Heart left ventricle (tissue), 16 donors: ENCODE measurements around the gene ERMAP. TPM values are rescaled to one million over a fixed set of nuclear protein-coding genes. Genes with fewer than 3 reads are reported as not detected.
A peak's percentile ranks its signal among the peaks of the same experiment; 100 is the strongest.
"Not testable (repeated sequence)": the region's sequence is repeated elsewhere in the genome, so short reads cannot be mapped to it uniquely, and the experiment has no call there.

Experiments used
- ATAC-seq, 4 donors: fragments of 200-7000 bp; cut with Tn5 transposase; one replicate each; pipeline ENCODE4 v1.9.1; 2020 to 2022; ENCODE audit warnings: moderate library complexity in 4 of 4, mild to moderate bottlenecking in 3 of 4, moderate number of reproducible peaks in 1 of 4
- DNase-seq, 5 donors: peaks; one replicate each; pipeline ENCODE4 v3.0.0-alpha.2; 2020
- H3K27ac ChIP-seq, 12 donors: fragments of 200-600 bp; sonication (generic) in 4 of 12; one replicate each; pipeline versions ENCODE4 v1.5.0 to v1.8.0; 2016 to 2022; ENCODE audit warnings: mild to moderate bottlenecking in 2 of 12
- H3K27me3 ChIP-seq, 9 donors: fragments of 200-600 bp; sonication (generic) in 2 of 9; one replicate each; pipeline versions ENCODE4 v1.5.1 to v1.8.0; 2016 to 2022; ENCODE audit warnings: mild to moderate bottlenecking in 3 of 9
- H3K36me3 ChIP-seq, 9 donors: fragments of 200-600 bp; sonication (generic) in 2 of 9; one replicate each; pipeline versions ENCODE4 v1.5.0 to v1.8.0; 2018 to 2022; ENCODE audit warnings: mild to moderate bottlenecking in 2 of 9
- H3K4me1 ChIP-seq, 12 donors: fragments of 200-600 bp; sonication (generic) in 4 of 12; one replicate each; pipeline versions ENCODE4 v1.5.0 to v1.8.0; 2016 to 2022; ENCODE audit warnings: mild to moderate bottlenecking in 3 of 12
- H3K4me3 ChIP-seq, 12 donors: fragments of 200-600 bp; sonication (generic) in 4 of 12; one replicate each; pipeline versions ENCODE4 v1.5.0 to v1.8.0; 2017 to 2022; ENCODE audit warnings: mild to moderate bottlenecking in 9 of 12, moderate library complexity in 4 of 12
- H3K9me3 ChIP-seq, 12 donors: fragments of 200-600 bp; sonication (generic) in 4 of 12; one replicate each; pipeline versions ENCODE4 v1.5.0 to v1.8.0; 2016 to 2022; ENCODE audit warnings: mild to moderate bottlenecking in 1 of 12
- POLR2A ChIP-seq, 2 donors: fragments of 450-650 bp; IDR thresholded peaks; one replicate each; pipeline ENCODE4 v1.6.1; 2017; ENCODE audit warnings: antibody characterized with exemption in 2 of 2, mild to moderate bottlenecking in 2 of 2, moderate library complexity in 2 of 2
- WGBS, 4 donors: extraction: QIAGEN DNeasy Blood & Tissue Kit in 2 of 4; methylation state at CpG; one replicate each; pipeline versions ENCODE4 v1.1.5 to v1.1.7; 2013 to 2018; 5-methylcytosine and 5-hydroxymethylcytosine counted together
- intact Hi-C, 10 donors: fragments of 100-400 bp; cut with DNase I; formaldehyde crosslinking; loops; one replicate each; pipeline versions ENCODE4 v1.11.1 to v1.14.2; 2022
- polyA plus RNA-seq, 2 donors: library from polyadenylated mRNA; stranded (reverse); fragments of 200-250 nt; gene quantifications; one replicate each; pipeline ENCODE4 v1.2.3, GENCODE V29; 2013
- total RNA-seq, 9 donors: library from RNA; depleted of rRNA in 2 of 9; stranded (reverse); fragments of >200 nt in 2 of 9; fragmentation: NEBNext Ultra II Directional in 3 of 9; extraction: Animal tissue kit (Norgen Biotek cat#: 25700) in 3 of 9; gene quantifications; one replicate each; pipeline versions ENCODE4 v1.1.0 to v1.2.4, GENCODE V29; 2016 to 2023
- TF ChIP-seq, protein P1 (sequence below), 12 donors: fragments of 200-600 bp; sonication (generic) in 4 of 12; IDR thresholded peaks; one replicate each; pipeline versions ENCODE4 v1.5.0 to v1.8.0; 2018 to 2022; ENCODE audit warnings: antibody characterized with exemption in 12 of 12, mild to moderate bottlenecking in 5 of 12
- donor health status: ischemic (EF 13 %, LVEDD 7.1; RV severe dilation, severe dysfunction).
- donor health status: healthy with polysubstance abuse.
- donor health status: DM: no; HTN: yes; CAD: no.
- donor health status: DM: no; HTN: no; CAD: no.
- donor health status: ischemic (EF 25% LVEDD 6.9; RV normal size, moderate dysfunction).
- donor health status: ischemic (EF 25% LVEDD 5.7; RV mildly dilated, moderate dysfunction).
- donor health status: healthy.
- donor health status: DM: yes; HTN: yes; CAD: no.
- donor health status: ischemic (EF 35%, LVEDD 5.7; RV mildly dilated, moderate dysfunction).
- donor health status: nonischemic (EF 11% LVEDD 7.7; RV severe dilation, severe dysfunction).
- donor health status: DM: yes; HTN: yes; CAD: no.
- donor health status: PGD.
- donor health status: ischemic (EF 29% LVEDD 5.4; RV normal size, mild dysfunction).
- donor health status: nonischemic (EF 23%, LVEDD 6.1; RV moderate dilation, normal function).

Gene ERMAP
- total and polyA plus RNA-seq, 11 donors: 2.2 to 8.2 (median 4.6) TPM

- no peak for ATAC-seq
- WGBS, 4 donors: 97 to 98% (median 98%) methylated on average over 15 of the region's 15 CpGs
- TF ChIP-seq, protein P1, sequence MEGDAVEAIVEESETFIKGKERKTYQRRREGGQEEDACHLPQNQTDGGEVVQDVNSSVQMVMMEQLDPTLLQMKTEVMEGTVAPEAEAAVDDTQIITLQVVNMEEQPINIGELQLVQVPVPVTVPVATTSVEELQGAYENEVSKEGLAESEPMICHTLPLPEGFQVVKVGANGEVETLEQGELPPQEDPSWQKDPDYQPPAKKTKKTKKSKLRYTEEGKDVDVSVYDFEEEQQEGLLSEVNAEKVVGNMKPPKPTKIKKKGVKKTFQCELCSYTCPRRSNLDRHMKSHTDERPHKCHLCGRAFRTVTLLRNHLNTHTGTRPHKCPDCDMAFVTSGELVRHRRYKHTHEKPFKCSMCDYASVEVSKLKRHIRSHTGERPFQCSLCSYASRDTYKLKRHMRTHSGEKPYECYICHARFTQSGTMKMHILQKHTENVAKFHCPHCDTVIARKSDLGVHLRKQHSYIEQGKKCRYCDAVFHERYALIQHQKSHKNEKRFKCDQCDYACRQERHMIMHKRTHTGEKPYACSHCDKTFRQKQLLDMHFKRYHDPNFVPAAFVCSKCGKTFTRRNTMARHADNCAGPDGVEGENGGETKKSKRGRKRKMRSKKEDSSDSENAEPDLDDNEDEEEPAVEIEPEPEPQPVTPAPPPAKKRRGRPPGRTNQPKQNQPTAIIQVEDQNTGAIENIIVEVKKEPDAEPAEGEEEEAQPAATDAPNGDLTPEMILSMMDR (IDR thresholded peaks at IDR 0.05): no peak
- no peak for TF ChIP-seq POLR2A (IDR thresholded peaks at IDR 0.05)
Observed at GRCh38 chr1:42851420-42851819, 34.5 kb downstream of the ERMAP start.

GRCh38 chr1:42851960-42852607 lies 35.2 kb downstream of the ERMAP start:
- Histone ChIP-seq H3K9me3 (peaks cover 0 to 12% (median 0%) of the 10 kb centered on the region in 12 donors), H3K36me3 (peaks cover 2 to 37% (median 20%) of the 10 kb centered on the region in 9 donors), H3K27me3 (no peaks in the 10 kb centered on the region), H3K4me1 (peaks cover 0 to 19% (median 8%) of the 10 kb centered on the region in 12 donors), H3K27ac (no peak overlapping the region), H3K4me3 (no peak overlapping the region)
- TF ChIP-seq, protein P1 (IDR thresholded peaks at IDR 0.05): no peak
- TF ChIP-seq POLR2A (IDR thresholded peaks at IDR 0.05): no peak
- intact Hi-C loops: loop anchor here in 2 of 10 donors (5.0 to 10.0 kb wide), 2 partner anchors 77 to 595 kb away; no protein-coding TSS in a partner anchor
- no peak for ATAC-seq
- 89 to 95% (median 93%) methylated on average over 2 of the region's 2 CpGs for WGBS, 4 donors
- DNase-seq: no peak

More at GRCh38 chr1:42851420-42851819, 34.5 kb downstream of the ERMAP start:
- intact Hi-C loops: loop anchor here in 2 of 10 donors (5.0 to 10.0 kb wide), 2 partner anchors 77 to 596 kb away; no protein-coding TSS in a partner anchor
- Histone ChIP-seq H3K9me3 (peaks cover 0 to 12% (median 0%) of the 10 kb centered on the region in 12 donors), H3K36me3 (peaks cover 2 to 37% (median 20%) of the 10 kb centered on the region in 9 donors), H3K27me3 (no peaks in the 10 kb centered on the region), H3K4me1 (peaks cover 0 to 20% (median 9%) of the 10 kb centered on the region in 12 donors), H3K27ac (no peak overlapping the region), H3K4me3 (no peak overlapping the region)
- no peak for DNase-seq

- DNase-seq: no peak
- no peak for TF ChIP-seq POLR2A (IDR thresholded peaks at IDR 0.05)
- TF ChIP-seq, protein P1 (IDR thresholded peaks at IDR 0.05): no peak
- Histone ChIP-seq H3K27ac (peak overlapping the region in 1 of 12 donors; percentile 1), H3K4me3 (no peak overlapping the region), H3K27me3 (no peaks in the 10 kb centered on the region), H3K4me1 (peaks cover 0 to 13% (median 5%) of the 10 kb centered on the region in 12 donors), H3K9me3 (peaks cover 0 to 12% (median 0%) of the 10 kb centered on the region in 12 donors), H3K36me3 (peaks cover 2 to 37% (median 20%) of the 10 kb centered on the region in 9 donors)
- peak in 1 of 4 donors; percentile 7 for ATAC-seq
- intact Hi-C loops: loop anchor here in 2 of 10 donors (5.0 to 10.0 kb wide), 2 partner anchors 78 to 595 kb away; no protein-coding TSS in a partner anchor
- 37 to 53% (median 38%) methylated on average over 2 of the region's 2 CpGs for WGBS, 4 donors
Observed at GRCh38 chr1:42852608-42852980, 35.7 kb downstream of the ERMAP start.

GRCh38 chr1:42853116-42853884 lies 36.4 kb downstream of the ERMAP start:
- DNase-seq (no peak), ATAC-seq (peak in 2 of 4 donors; percentile 35 to 45)
- Histone ChIP-seq H3K9me3 (peaks cover 0 to 12% (median 0%) of the 10 kb centered on the region in 12 donors), H3K36me3 (peaks cover 2 to 37% (median 20%) of the 10 kb centered on the region in 9 donors), H3K4me3 (no peak overlapping the region), H3K4me1 (peaks cover 0 to 7% (median 0%) of the 10 kb centered on the region in 12 donors), H3K27me3 (no peaks in the 10 kb centered on the region), H3K27ac (peak overlapping the region in 1 of 12 donors; percentile 1)
- intact Hi-C loops: loop anchor here in 2 of 10 donors (5.0 to 10.0 kb wide), 2 partner anchors 78 to 594 kb away; no protein-coding TSS in a partner anchor
- 72 to 83% (median 77%) methylated on average over 6 of the region's 6 CpGs for WGBS, 4 donors
- TF ChIP-seq, protein P1 (IDR thresholded peaks at IDR 0.05): no peak
- no peak for TF ChIP-seq POLR2A (IDR thresholded peaks at IDR 0.05)

DNA sequence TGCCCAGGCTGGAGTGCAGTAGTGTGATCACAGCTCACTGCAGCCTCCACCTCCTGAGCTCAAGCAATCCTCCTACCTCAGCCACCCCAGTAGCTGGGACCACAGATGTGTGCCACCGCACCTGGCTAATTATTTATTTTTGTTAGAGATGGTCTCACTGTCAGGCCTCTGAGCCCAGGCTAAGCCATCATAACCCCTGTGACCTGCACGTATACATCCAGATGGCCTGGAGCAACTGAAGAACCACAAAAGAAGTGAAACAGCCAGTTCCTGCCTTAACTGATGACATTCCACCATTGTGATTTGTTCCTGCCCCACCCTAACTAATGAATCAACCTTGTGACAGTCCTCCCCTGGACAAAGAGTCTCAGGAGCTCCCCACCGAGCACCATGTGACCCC lies 39.6 kb downstream of the ERMAP start:
- H3K4me3 ChIP-seq, H3K27ac ChIP-seq, H3K4me1 ChIP-seq, DNase-seq, H3K9me3 ChIP-seq, H3K27me3 ChIP-seq, ATAC-seq: not testable (repeated sequence)
- 84 to 91% (median 86%) methylated on average over 3 of the region's 3 CpGs for WGBS, 4 donors
- intact Hi-C loops: loop anchor here in 1 of 10 donors (10.0 kb wide), 1 partner anchor 82 kb away; no protein-coding TSS in a partner anchor
- peaks cover under 1 to 15% (median 3%) of the 10 kb centered on the region in 9 donors for H3K36me3 ChIP-seq

DNA sequence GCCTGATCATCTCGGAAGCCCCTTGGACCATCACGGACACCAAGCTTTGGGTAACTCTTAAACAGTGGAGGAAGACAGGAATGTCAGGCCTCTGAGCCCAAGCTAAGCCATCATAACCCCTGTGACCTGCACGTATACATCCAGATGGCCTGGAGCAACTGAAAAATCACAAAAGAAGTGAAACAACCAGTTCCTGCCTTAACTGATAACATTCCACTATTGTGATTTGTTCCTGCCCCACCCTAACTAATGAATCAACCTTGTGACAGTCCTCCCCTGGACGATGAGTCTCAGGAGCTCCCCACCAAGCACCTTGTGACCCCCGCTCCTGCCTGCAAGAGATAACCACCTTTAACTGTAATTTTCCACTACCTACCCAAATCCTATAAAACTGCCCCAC lies 42.4 kb downstream of the ERMAP start:
- not testable (repeated sequence) for H3K4me3 ChIP-seq, H3K9me3 ChIP-seq, H3K4me1 ChIP-seq, H3K27ac ChIP-seq, H3K36me3 ChIP-seq, DNase-seq, ATAC-seq
- H3K27me3 ChIP-seq: peaks cover 0 to 10% (median 0%) of the 10 kb centered on the region in 9 donors
- WGBS, 4 donors: 73 to 87% (median 82%) methylated on average over 5 of the region's 5 CpGs
- intact Hi-C loops: loop anchor here in 1 of 10 donors (10.0 kb wide), 1 partner anchor 85 kb away; no protein-coding TSS in a partner anchor
